IPS-20b (cell line): ENCODE measurements around the gene PABPN1L.

Experiments
- H3K27ac ChIP-seq: one replicate; pipeline ENCODE4 v1.5.1; 2013; ENCODE audit warnings: low read length
- H3K27me3 ChIP-seq: 2 replicates; pipeline ENCODE4 v1.6.1; 2013; ENCODE audit warnings: mild to moderate bottlenecking, low read length, inconsistent platforms; ENCODE audit not compliant: insufficient read depth
- H3K36me3 ChIP-seq: 2 replicates; pipeline ENCODE4 v1.6.1; 2013; ENCODE audit warnings: low read depth, mild to moderate bottlenecking, inconsistent platforms, low read length, moderate library complexity; ENCODE audit not compliant: insufficient read depth
- H3K4me1 ChIP-seq: 2 replicates; pipeline ENCODE4 v1.6.1; 2013; ENCODE audit warnings: mild to moderate bottlenecking, control low read depth, inconsistent platforms, low read length, moderate library complexity; ENCODE audit not compliant: insufficient read depth
- H3K4me3 ChIP-seq: 2 replicates; pipeline ENCODE4 v1.5.1; 2013; ENCODE audit warnings: mild to moderate bottlenecking, low read length, inconsistent platforms
- H3K9ac ChIP-seq: 2 replicates; pipeline ENCODE4 v1.6.1; 2013; ENCODE audit warnings: low read depth, mild to moderate bottlenecking, inconsistent platforms, low read length, moderate library complexity
- H3K9me3 ChIP-seq: 2 replicates; pipeline ENCODE4 v1.6.1; 2013; ENCODE audit warnings: mild to moderate bottlenecking, low read depth, low read length, inconsistent platforms; ENCODE audit not compliant: insufficient read depth

The PABPN1L gene

GRCh38 chr16:88888057-88888456, 21.6 kb upstream of the PABPN1L start:
- no peak overlapping the region for H3K27ac ChIP-seq
- no peaks in the 10 kb centered on the region for H3K36me3 ChIP-seq
- H3K27me3 ChIP-seq = no peaks in the 10 kb centered on the region
- H3K9ac ChIP-seq = no peak overlapping the region
- H3K4me1 ChIP-seq = no peaks in the 10 kb centered on the region
- no peak overlapping the region for H3K4me3 ChIP-seq
- no peaks in the 10 kb centered on the region for H3K9me3 ChIP-seq

DNA sequence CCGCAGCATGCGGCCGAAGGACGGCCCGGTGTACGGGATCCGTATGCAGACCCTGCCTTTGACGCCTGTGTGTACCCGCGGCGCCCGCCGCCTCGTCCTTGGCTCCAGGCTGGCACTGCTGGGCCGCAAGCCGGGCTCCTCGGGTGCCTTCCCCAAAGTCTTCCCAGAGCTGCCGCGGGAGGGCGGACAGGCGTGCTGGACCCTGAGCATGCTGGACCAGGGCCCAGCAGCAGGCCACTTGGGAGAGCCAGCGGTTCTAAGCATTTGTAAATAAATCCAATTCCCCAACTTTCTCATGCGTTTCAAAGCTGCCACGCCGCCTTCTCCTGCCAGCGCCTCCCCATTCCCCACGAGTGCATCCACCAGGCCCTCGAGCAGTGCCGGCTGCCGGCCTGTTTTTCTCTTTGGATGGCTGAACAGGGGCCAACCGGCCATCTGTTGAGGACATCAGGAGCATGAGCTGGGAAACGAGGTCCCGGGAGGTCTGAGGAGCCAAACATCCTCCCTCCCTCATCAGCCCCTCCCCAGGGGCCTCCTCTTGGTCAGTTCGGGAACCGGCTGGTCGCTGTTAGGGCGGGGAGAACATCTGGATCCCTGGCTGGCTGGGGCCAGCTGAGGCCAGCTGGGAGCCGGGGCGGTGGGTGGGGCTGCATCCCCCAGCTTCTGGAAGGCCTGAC, 20.5 kb upstream of the PABPN1L start:
- Histone ChIP-seq H3K4me3 (no peak overlapping the region), H3K27ac (no peak overlapping the region), H3K4me1 (no peaks in the 10 kb centered on the region), H3K27me3 (no peaks in the 10 kb centered on the region), H3K9ac (no peak overlapping the region), H3K36me3 (no peaks in the 10 kb centered on the region), H3K9me3 (no peaks in the 10 kb centered on the region)

- Histone ChIP-seq H3K27me3 (no peaks in the 10 kb centered on the region), H3K4me1 (no peaks in the 10 kb centered on the region), H3K9me3 (no peaks in the 10 kb centered on the region), H3K9ac (no peak overlapping the region), H3K27ac (no peak overlapping the region), H3K36me3 (no peaks in the 10 kb centered on the region), H3K4me3 (no peak overlapping the region)
These were observed 20.0 kb upstream of the PABPN1L start for GRCh38 chr16:88886420-88886844.

GRCh38 chr16:88885693-88886280, 19.3 kb upstream of the PABPN1L start:
- H3K27ac ChIP-seq = no peak overlapping the region
- no peaks in the 10 kb centered on the region for H3K4me1 ChIP-seq
- no peaks in the 10 kb centered on the region for H3K36me3 ChIP-seq
- no peaks in the 10 kb centered on the region for H3K9me3 ChIP-seq
- no peak overlapping the region for H3K4me3 ChIP-seq
- H3K9ac ChIP-seq = no peak overlapping the region
- peaks cover 4% of the 10 kb centered on the region; the same call in 1 of the 2 replicates for H3K27me3 ChIP-seq

GRCh38 chr16:88884569-88885271, 18.3 kb upstream of the PABPN1L start:
- H3K4me1 ChIP-seq = no peaks in the 10 kb centered on the region
- H3K27me3 ChIP-seq = peaks cover 9% of the 10 kb centered on the region; the same call in 1 of the 2 replicates
- no peak overlapping the region for H3K4me3 ChIP-seq
- no peak overlapping the region for H3K27ac ChIP-seq
- H3K9me3 ChIP-seq = no peaks in the 10 kb centered on the region
- no peaks in the 10 kb centered on the region for H3K36me3 ChIP-seq
- H3K9ac ChIP-seq = no peak overlapping the region

DNA sequence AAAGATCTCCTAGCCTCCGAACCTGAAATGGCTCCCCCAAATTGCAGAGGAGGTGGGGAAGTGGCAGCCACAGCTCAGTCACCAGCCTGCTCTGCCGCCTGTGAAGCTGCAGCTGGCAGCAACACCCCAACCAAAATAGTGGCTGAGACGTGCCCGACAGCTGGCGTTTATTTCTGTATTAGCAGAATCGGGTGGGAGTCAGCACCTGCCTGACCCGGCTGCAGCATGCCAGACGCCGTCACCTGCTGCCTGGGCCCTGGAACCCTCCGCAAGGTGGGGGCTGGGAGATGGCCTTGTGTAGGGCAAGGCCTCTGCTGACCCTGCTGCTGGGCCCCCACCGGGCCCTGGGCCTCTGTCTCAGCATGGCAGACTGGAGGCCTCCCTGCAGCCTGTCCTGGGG, 17.5 kb upstream of the PABPN1L start:
- H3K9me3 ChIP-seq = no peaks in the 10 kb centered on the region
- H3K9ac ChIP-seq = no peak overlapping the region
- H3K4me3 ChIP-seq = no peak overlapping the region
- no peaks in the 10 kb centered on the region for H3K4me1 ChIP-seq
- H3K27me3 ChIP-seq = peaks cover 9% of the 10 kb centered on the region; the same call in 1 of the 2 replicates
- H3K36me3 ChIP-seq = no peaks in the 10 kb centered on the region
- no peak overlapping the region for H3K27ac ChIP-seq

- H3K36me3 ChIP-seq = no peaks in the 10 kb centered on the region
- H3K27me3 ChIP-seq = peaks cover 9% of the 10 kb centered on the region; the same call in 1 of the 2 replicates
These were observed 16.8 kb upstream of the PABPN1L start for GRCh38 chr16:88883117-88883895.

GRCh38 chr16:88882358-88883030, 16.0 kb upstream of the PABPN1L start:
- H3K9me3 ChIP-seq = no peaks in the 10 kb centered on the region
- H3K4me1 ChIP-seq = no peaks in the 10 kb centered on the region
- no peak overlapping the region for H3K4me3 ChIP-seq
- H3K27me3 ChIP-seq = peaks cover 9% of the 10 kb centered on the region; the same call in 1 of the 2 replicates
- no peaks in the 10 kb centered on the region for H3K36me3 ChIP-seq
- H3K27ac ChIP-seq = no peak overlapping the region
- no peak overlapping the region for H3K9ac ChIP-seq

More at GRCh38 chr16:88883117-88883895, 16.8 kb upstream of the PABPN1L start:
- H3K4me1 ChIP-seq = no peaks in the 10 kb centered on the region
- no peak overlapping the region for H3K9ac ChIP-seq
- no peaks in the 10 kb centered on the region for H3K9me3 ChIP-seq
- H3K4me3 ChIP-seq = no peak overlapping the region
- no peak overlapping the region for H3K27ac ChIP-seq

GRCh38 chr16:88881675-88882357, 15.4 kb upstream of the PABPN1L start:
- no peaks in the 10 kb centered on the region for H3K4me1 ChIP-seq
- no peak overlapping the region for H3K9ac ChIP-seq
- H3K27me3 ChIP-seq = peaks cover 9% of the 10 kb centered on the region; the same call in 1 of the 2 replicates
- no peak overlapping the region for H3K27ac ChIP-seq
- H3K4me3 ChIP-seq = no peak overlapping the region
- H3K36me3 ChIP-seq = no peaks in the 10 kb centered on the region
- no peaks in the 10 kb centered on the region for H3K9me3 ChIP-seq

DNA sequence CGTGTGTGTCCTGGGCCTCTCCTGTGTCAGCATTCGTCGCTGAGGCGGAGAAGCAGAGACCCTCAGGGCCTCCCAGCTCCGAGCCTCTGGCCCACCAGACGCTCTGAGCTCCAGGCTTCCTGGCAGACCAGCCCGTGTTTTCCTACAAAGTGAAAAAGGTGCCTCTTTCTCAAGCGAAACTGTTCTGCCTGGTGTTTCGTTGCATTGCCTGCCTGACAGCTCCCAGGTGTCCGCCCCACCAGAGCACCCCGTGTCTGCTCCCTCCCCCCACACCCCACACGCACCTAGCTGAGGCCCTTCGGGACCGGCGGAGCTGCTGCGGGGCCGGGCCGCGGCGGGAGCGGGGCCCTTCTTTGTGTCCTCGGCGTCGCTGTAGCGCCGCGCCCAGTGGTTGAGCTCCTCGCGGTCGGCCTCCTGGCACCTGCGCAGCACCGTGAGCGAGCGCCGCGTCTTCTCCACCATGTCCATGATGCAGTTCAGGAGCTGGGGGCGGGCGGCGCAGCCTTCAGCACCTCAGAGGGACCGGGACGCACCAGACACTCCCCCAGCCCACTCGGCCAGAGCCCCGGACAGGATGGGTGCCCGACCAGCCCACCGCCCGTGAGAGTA, 14.7 kb upstream of the PABPN1L start:
- H3K36me3 ChIP-seq = no peaks in the 10 kb centered on the region
- peaks cover 9% of the 10 kb centered on the region; the same call in 1 of the 2 replicates for H3K27me3 ChIP-seq
- H3K4me1 ChIP-seq = no peaks in the 10 kb centered on the region
- H3K4me3 ChIP-seq = no peak overlapping the region
- H3K27ac ChIP-seq = no peak overlapping the region
- no peak overlapping the region for H3K9ac ChIP-seq
- H3K9me3 ChIP-seq = no peaks in the 10 kb centered on the region
